Stimulated activated CD8-positive, alpha-beta memory T cell treated with anti-CD3 and anti-CD28 coated beads, Interleukin-12 subunit alpha, Interleukin-12 subunit beta, amount 100 ng/mL, for 24 hours (primary cell): ENCODE measurements around the gene ATP2C2.
"Not testable (repeated sequence)": the region's sequence is repeated elsewhere in the genome, so short reads cannot be mapped to it uniquely, and the experiment has no call there.

Source experiments
- DNase-seq: peaks from one replicate; pipeline ENCODE4 v3.0.0-alpha.2; 2020; ENCODE audit errors: extremely low read depth

The ATP2C2 gene

DNA sequence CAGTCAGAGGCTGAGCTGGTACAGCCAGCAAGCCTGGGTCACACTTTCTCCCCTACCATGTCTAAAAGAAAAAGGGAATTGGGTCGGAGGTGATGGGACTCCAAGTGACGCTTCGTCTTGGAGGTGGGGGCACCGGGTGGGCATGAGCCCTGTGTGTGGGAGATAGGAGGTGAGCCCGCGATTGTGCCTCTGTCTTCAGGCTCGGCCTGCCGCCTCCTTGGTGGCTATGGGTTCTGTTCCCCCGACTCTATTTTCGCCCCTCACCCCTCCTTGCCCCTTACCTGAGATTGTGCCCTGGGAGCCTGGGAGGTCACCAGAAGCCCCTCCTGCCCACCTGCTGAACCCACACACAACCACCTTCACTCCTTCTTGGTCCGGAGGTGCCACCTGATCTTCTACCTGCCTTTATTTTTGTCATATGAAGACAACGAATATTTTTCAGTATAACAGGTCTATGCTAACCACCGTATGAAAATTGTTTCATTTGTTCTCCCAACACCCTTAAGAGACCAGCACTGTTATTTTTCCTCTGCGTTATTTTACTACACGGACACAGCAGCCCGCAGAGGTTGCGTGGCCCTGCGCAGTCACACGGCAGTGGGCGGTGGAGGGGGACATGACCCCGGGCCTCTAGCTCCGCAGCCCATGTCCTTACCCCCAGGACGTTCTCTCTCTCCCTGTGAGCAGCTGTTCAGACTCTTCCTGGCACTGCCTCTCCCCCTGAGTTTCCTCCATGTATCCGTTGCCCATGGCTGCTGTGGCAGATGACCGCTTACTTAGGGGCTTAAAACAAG, 49.9 kb downstream of the ATP2C2 start:
- DNase-seq = no peak

DNA sequence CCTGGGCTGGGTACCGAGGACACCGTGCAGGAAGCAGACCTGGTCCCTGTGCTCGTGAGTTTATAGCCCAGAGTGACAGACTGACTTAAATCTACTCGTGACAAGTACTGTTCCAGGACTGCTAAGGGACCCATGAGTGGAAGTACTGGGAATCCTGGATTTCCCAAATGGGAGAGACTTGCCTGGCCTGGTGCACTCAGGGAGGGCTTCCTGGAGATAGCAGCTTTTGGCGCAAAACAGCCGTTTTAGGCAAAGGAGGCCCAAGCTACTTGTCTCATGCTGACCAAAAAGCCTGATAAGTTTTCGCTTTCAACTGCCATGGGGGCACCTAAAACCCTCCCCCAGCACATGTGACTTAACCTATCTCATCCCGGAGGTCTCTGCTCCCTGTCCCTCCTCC, 51.4 kb downstream of the ATP2C2 start:
- DNase-seq = no peak

DNA sequence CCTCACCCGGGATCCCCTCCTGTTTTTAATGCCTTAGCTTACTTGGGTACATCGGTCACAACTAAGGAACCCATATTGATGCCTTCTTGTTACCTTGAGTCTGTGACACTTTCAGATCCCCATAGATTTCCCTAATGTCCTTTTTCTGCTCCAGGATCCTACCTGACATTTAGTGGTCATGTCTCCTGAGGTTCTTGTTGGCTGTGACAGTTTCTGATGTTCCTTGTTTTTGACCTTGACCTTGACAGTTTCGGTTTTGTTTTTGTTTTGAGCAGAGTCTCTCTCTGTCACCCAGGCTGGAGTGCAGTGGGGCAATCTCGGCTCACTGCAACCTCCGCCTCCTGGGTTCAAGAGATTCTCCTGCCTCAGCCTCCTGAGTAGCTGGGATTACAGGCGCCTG, 52.2 kb downstream of the ATP2C2 start:
- not testable (repeated sequence) for DNase-seq

DNA sequence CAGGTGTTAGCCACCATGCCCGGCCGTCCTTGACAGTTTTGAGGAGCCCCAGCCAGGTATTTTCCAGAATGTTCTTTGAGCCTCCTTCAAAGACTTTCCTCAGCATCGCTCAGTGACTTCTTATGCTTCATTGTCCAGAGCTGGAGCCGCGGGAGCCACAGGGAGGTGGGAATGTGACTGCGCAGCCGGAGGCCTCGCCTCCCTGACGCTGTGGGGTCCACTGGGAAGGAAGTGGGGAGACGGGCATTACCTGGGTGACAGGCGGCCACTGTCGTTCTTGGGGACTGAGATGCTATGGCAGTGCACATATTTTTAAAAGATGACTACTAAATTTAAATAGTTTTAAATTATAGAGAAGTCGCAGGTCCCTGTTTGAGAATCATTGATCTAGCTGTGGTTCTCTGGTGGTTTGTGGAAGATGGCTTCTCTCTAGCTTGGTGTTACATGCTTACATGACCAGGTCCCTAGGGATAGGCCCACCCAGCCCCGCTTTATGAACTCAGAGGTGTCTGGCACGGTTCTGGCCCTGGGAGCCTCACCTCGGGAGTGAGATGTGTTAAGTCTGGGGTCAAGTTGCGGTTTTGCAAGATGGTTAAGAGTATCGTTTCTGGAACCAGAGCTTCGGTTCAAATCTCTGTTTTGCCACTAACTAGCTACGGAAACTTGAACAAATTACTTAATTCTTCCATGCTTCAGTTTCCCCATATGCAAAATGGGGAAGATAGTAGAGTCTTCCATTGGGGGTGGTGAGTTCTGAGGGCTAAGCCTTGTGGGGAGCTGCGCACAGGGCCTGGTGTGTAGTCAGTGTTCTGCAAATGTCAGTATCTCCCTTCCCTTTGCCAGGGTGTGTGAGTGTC, 53.0 kb downstream of the ATP2C2 start:
- no peak for DNase-seq

DNA sequence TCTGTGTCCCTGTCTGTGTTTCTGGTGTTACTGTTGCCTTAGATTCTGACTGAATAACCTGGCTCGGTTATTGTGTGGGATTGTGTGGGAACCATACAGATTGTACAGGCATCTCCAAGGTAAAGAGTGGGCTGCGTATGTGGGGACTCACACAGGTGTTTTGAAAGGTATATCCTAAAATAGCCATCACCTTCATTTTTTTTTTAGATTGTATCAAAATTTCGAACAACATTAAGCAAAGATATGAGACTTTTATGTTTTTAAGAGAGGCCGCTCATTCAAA, 53.5 kb downstream of the ATP2C2 start:
- DNase-seq = no peak

DNA sequence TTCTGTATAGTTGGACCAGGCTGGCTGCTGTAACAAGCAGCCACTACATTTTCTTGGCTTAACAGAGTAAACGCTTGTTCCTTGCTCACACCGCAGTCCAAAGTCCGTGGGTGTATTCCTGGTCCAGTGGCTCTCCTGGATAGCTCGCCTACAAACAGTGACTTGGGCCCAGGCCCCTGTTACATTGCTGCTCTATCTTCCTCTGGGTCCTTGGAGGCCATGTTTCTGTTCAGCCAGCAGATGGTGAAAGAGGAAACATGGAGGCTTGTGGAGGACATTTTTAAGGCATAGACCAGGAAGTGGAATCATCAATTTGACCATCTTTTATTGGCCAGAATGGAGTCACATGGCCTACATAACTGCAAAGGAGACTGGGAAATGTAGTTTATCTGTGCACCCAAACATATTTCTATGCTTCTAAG, 55.1 kb downstream of the ATP2C2 start:
- DNase-seq = no peak

DNA sequence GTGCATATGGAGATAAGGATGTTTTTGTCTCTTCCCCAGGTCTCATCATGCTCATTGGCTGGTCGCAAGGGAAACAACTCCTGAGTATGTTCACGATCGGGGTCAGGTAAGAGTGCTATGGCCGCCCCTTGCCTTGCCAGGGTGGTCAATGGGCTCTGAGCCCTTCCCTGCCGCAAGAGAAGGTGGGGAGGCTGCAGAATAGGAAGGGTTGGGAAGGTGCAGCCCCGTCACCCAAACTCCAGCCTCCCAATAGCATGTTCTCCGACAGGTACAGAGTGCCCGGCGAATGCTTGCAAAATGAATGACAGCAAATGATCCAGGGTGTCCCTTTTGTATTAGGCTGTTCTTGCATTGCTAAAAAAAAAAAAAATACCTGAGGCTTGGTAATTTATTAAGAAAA, 57.4 kb downstream of the ATP2C2 start:
- no peak for DNase-seq

DNA sequence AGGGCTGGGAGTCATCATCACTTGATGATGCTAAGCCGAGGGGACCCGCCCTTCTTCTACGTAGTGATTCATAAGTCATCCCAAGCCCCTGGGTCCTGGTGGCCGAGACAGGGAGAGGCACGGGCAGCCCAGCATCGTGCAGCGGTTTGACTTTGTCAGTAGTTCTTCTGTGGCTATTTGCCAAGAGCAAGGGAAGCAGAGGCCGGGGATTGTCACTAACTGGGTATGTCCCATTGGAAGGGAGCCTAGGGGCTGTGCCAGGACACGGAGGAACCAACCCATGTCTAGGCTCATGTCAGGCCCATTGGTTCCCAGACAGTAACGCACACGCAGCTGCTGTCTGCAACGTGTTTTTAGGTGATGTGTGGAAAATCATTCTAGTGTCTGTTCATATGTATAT, 58.5 kb downstream of the ATP2C2 start:
- DNase-seq = no peak

DNA sequence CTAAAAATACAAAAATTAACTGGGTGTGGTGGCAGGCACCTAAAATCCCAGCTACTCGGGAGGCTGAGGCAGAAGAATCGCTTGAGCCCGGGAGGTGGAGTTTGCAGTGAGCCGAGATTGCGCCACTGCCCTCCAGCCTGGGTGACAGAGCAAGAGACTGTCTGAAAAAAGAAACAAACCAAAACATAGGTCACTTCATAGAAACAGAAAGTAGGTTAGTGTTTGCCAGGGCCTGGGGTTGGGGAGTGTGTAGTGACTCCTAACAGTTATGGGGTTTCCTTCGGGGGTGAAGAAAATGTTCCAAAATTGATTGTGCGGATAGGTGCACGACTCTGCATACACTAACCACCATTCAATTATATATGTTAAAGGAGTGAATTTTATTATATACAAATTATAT, 59.2 kb downstream of the ATP2C2 start:
- no peak for DNase-seq

DNA sequence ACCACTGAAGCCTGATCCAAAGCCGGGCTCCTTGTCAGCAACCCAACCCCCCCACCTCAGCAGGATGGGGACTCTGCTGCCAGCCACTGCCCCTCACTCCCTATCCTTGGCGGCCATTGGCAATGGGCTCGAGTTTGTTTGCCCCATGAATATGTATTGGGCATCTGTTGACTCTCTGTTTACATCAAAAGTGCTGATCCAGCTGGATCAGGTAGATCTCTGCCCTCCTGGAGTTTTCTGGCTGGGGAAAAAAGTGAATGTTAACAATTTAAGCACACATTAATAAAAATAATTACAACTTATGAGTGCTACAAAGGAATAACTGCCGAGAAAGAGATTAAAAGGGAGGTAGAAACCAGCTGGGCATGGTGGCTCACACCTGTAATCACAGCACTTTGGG, 62.5 kb downstream of the ATP2C2 start:
- DNase-seq = no peak

DNA sequence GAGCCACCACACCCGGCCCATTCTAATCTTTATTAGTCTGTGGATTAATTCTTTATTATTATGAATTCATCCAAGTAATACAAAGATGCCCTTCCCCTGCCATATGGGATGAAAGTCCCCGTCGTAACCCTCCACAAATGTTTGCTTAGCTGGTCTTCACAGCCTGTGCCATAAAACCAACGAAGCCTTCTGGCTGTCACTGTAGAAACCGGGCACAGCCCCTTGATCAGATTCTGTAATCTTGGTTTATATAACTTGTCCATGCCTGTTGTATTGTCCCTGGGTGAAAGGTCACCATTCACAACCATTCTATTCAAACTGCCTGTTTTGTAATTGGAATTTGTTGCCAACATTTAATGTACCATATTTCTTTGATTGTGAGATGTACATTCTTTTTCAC, 66.5 kb downstream of the ATP2C2 start:
- DNase-seq = no peak

DNA sequence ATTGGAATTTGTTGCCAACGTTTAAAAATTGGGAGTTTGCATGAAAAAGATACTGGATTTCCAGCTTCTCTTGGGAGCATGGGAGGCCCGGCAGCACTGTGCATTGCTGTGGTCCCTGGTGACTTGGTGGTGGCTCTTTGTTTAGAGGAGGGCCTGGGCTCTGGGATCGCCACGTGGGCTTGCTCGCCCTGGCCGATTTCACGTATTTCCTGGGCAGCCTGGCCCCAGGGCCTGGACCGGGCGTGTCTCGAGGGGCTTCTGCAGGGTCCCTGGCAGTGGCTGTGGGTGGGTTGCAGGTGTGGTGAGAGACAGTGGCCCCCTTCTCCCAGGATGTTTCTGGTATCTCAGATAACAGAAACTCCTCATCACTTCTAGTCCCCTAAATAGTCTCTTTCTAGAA, 67.9 kb downstream of the ATP2C2 start:
- no peak for DNase-seq

DNA sequence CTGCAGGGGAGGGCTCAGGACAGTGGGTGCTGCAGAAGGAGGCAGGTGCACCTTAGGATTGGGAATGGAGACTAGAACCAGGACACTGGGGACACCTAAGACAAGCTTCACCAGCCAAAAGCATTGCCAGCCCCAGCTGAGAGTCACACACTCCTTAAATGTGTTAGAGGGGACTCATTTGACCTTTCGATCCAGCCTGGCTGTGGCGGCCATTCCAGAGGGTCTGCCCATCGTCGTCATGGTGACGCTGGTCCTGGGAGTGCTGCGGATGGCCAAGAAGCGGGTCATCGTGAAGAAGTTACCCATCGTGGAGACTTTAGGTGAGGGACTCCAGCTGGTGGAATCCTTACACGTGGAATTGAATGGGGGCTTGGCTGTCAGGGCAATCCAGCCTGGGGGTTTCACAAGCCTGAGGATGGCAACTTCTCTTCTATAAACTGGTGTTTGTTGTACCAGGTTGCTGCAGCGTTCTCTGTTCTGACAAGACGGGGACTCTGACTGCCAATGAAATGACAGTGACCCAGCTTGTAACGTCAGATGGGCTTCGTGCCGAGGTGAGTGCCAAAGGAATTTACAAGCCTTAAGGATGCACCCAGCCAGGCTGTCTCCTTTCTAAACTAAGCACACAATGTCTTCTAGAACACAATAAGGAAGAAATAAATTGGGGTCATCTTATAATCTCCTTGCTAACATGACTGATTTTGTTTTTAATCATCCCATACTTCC, 70.8 kb downstream of the ATP2C2 start:
- DNase-seq = no peak

DNA sequence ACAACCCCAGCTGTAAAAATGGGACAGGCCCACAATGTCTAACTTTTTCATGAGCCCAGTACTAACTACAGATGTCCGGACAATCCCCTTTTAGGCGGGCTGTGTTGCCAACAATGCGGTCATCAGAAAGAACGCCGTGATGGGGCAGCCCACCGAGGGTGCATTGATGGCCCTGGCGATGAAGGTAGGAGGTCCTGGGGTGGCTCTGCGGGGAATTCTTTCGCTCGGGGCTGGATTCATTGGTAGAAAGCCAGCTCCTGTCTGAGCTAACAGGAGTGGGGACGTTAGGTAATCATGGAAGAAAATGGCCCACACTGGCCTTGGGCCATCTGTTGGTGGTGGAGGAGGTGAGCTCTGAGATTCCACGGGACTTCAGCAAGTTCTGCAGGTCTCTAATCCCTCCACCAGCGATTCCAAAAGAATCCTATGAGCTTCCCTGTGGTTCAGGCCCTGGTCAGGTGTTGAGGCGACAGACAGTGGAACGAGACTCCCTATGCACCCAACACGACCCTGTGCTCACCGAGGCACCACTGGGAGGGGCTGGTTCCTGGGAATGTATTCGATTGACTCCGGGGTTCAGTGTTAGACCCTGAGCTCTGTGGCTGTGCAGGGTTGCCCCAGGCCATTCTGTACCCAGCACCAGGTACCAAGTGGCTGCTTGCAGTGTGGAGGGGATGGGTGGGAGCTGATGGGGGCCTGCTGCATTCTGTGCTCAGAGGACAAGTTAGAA, 74.2 kb downstream of the ATP2C2 start:
- no peak for DNase-seq

DNA sequence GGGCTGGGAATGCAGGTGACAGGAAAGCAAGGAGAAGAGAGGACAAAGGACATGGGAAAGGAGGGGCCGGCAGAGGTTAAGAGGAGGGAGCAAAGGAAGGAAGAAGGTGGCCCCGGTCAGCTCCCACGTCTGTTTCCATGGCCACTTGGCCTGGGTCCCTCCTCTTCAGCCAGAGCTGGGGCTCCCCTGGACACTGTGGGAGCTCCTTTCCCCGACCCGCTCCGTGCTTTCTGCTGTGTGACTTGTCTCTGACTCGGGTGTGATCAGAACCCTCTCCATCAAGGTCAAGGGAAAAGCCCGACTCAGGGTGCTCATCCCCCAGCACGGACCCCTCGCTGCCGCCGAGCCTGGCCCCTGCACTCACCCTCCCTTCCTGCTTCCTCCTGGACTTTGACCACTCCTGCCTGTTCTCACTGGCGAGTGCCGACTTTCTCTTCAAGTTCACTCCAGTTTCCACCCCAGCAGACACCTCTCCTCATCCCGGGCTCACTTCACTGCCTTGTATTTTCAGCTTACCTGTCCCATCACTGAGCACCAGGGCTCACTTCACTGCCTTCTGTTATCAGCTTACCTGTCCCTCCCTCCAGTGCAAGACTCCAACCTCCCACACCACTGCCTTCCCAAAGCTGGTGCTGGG, 74.9 kb downstream of the ATP2C2 start:
- no peak for DNase-seq

DNA sequence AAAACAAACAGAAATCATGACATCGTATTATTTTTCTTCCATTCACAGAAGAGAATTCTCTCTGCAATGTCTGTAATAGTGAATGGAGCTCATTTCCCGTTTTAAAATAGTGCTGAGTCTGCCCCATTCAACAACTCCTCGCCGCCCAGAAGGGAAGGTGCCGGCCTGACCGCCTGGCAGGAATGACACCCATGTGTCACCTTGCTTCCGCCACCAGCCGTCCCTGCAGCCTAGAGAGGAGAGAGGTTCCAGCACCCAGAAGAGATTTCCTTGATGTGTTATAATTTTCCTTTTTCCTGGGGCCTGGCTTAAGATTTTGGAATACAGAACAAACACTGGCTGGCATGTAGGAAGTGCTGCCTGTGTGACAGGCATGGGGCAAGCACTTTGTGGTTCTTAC, 76.1 kb downstream of the ATP2C2 start:
- DNase-seq = no peak

DNA sequence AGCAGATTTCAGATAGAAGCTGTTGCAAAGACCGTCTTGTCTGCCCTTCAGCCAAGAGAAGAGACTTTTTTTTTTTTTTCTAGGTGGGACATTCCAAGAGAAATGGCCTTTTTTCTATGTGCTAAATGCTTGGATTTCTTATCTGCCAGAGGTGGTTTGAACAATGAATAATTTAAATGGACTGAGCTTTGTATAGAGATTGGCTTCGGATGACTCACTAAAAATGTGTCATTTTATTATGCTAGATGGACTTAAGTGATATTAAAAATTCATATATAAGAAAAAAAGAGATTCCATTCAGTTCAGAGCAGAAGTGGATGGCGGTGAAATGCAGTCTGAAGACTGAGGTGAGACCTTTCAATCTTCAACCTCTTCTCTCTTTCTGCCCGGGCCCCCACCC, 77.7 kb downstream of the ATP2C2 start:
- DNase-seq = no peak

DNA sequence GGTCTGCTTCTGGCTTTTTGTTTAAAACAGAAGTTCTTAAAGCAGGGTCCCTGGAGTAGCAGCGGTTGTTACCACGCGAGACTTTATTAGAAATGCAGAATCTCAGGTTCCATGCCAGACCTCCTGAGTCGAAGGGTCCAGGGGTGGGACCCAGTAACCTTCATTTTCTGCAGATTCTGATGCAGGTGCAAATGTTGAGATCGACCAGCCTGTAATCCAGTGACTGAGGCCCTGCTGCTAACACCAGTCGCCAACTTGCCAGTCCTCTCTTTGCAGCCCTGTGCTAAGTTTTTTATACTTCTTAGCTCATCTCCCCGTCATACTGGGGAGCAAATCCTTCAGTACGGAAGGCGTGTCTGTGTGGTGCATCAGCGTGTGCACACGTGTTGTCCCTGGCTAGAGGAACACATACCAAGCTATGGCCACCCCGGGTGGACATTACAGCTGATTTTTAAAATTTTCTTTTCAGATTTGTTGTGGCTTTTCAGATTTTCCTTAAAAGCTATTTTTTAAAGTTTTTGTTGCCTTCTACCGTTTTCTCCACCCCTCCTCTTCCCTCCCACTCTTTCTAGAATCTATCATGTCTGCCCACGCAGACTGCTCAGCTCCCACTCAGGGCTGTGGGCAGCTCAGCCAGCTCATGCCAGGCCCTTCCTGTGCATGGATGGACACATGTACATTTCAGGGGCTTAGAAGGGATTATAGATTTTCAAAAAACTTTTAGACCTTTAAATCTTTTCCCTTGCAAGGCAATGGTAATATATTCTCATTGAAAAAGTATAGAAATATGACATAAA, 78.5 kb downstream of the ATP2C2 start:
- no peak for DNase-seq

DNA sequence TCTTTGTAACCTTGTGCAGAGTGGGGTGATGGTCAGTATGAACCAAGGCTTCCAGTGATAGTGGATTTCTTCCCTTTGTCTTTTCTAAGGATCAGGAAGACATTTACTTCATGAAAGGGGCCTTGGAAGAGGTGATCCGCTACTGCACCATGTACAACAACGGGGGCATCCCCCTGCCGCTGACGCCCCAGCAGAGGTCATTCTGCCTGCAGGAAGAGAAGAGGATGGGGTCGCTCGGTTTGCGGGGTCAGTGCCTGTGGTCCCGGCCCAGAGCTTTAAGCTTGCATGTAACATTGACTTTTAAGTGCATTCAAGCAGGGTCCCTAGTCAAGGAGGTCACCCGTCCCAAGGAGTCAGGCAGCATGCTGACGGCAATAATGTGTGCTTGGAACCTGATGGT, 80.1 kb downstream of the ATP2C2 start:
- DNase-seq = no peak
